ENCODE measurements around the gene EEFSEC.

Gene EEFSEC

DNA sequence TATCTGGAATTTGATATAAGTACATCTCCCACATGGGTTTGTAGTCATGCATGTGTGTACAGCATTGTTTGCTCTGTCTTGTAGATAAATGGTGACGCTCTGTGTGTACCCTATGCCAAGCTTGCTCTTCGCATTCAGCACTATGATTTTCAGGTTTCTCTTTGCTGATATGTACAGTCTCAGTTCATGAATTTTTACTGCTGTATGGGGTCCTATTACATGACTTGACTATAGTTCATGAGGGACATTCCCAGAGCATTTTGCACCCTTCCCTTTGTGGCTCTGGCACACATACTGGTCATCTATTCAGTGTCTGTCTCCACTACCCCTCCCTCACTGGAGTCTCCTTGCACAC, 132.7 kb downstream of the EEFSEC start:
- no peak for DNase-seq (ENCODE audit: extremely low read depth, insufficient read length)
- no peak overlapping the region for H3K4me3 ChIP-seq (replicated peaks; ENCODE audit: low read depth, low read length)
- TF ChIP-seq, protein P1, sequence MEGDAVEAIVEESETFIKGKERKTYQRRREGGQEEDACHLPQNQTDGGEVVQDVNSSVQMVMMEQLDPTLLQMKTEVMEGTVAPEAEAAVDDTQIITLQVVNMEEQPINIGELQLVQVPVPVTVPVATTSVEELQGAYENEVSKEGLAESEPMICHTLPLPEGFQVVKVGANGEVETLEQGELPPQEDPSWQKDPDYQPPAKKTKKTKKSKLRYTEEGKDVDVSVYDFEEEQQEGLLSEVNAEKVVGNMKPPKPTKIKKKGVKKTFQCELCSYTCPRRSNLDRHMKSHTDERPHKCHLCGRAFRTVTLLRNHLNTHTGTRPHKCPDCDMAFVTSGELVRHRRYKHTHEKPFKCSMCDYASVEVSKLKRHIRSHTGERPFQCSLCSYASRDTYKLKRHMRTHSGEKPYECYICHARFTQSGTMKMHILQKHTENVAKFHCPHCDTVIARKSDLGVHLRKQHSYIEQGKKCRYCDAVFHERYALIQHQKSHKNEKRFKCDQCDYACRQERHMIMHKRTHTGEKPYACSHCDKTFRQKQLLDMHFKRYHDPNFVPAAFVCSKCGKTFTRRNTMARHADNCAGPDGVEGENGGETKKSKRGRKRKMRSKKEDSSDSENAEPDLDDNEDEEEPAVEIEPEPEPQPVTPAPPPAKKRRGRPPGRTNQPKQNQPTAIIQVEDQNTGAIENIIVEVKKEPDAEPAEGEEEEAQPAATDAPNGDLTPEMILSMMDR (IDR thresholded peaks at IDR 0.05; ENCODE audit: insufficient read depth, low read length, poor library complexity, severe bottlenecking): no peak
- no peaks in the 10 kb centered on the region for H3K27me3 ChIP-seq (replicated peaks; ENCODE audit: control insufficient read depth, insufficient read depth, low read length)
- H3K36me3 ChIP-seq (ENCODE audit: control insufficient read depth, insufficient read depth, low read length): peaks cover 6% of the 10 kb centered on the region

GRCh38 chr3:128286691-128287090, 133.4 kb downstream of the EEFSEC start:
- Histone ChIP-seq H3K36me3 (ENCODE audit: control insufficient read depth, insufficient read depth, low read length) (peaks cover 6% of the 10 kb centered on the region), H3K27me3 (replicated peaks; ENCODE audit: control insufficient read depth, insufficient read depth, low read length) (no peaks in the 10 kb centered on the region), H3K4me3 (replicated peaks; ENCODE audit: low read depth, low read length) (no peak overlapping the region)
- TF ChIP-seq, protein P1 (IDR thresholded peaks at IDR 0.05; ENCODE audit: insufficient read depth, low read length, poor library complexity, severe bottlenecking): no peak
- no peak for DNase-seq (ENCODE audit: extremely low read depth, insufficient read length)

GRCh38 chr3:128287216-128287615, 133.9 kb downstream of the EEFSEC start:
- Histone ChIP-seq H3K4me3 (replicated peaks; ENCODE audit: low read depth, low read length) (no peak overlapping the region), H3K27me3 (replicated peaks; ENCODE audit: control insufficient read depth, insufficient read depth, low read length) (no peaks in the 10 kb centered on the region), H3K36me3 (ENCODE audit: control insufficient read depth, insufficient read depth, low read length) (peaks cover 4% of the 10 kb centered on the region)
- TF ChIP-seq, protein P1 (IDR thresholded peaks at IDR 0.05; ENCODE audit: insufficient read depth, low read length, poor library complexity, severe bottlenecking): no peak
- no peak for DNase-seq (ENCODE audit: extremely low read depth, insufficient read length)

DNA sequence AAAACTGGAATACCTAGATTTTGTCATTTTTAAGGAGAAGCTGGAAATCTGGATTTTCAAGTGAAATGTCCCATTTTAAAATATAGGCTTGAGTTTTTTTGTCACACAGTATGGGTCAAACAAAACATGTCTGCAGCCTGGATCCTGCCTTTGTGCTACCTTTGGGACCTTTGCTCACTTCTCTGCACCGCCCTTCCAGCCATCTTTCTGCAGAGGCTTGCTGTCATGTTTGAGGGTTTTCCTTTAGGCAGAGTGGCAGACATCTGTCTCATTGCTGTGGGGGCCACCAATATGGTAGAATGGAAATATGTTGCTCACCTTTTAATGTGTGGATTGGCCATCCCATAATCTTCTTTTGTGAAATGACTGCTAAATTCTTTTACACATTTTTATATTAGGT, 136.3 kb downstream of the EEFSEC start:
- TF ChIP-seq, protein P1 (IDR thresholded peaks at IDR 0.05; ENCODE audit: insufficient read depth, low read length, poor library complexity, severe bottlenecking): no peak
- no peak overlapping the region for H3K4me3 ChIP-seq (replicated peaks; ENCODE audit: low read depth, low read length)
- no peak for DNase-seq (ENCODE audit: extremely low read depth, insufficient read length)
- H3K27me3 ChIP-seq (replicated peaks; ENCODE audit: control insufficient read depth, insufficient read depth, low read length): no peaks in the 10 kb centered on the region
- no peaks in the 10 kb centered on the region for H3K36me3 ChIP-seq (ENCODE audit: control insufficient read depth, insufficient read depth, low read length)

DNA sequence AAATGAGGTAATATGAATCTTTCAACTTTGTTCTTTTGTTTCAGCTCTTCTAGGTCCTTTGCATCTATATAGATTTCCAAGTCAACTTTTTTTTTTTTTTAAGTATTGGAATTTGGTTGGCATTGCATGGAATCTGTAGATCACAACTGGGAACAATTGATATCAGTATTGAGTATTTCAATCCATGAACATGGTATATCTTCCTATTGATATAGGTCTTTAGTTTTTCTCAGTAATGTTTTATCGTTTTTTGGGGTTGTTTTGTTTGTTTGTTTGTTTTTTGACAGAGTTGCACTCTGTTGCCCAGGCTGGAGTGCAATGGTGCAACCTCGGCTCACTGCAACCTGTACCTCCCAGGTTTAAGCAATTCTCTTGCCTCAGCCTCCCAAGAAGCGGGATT, 137.2 kb downstream of the EEFSEC start:
- DNase-seq (ENCODE audit: extremely low read depth, insufficient read length): no peak
- Histone ChIP-seq H3K4me3 (replicated peaks; ENCODE audit: low read depth, low read length) (no peak overlapping the region), H3K27me3 (replicated peaks; ENCODE audit: control insufficient read depth, insufficient read depth, low read length) (no peaks in the 10 kb centered on the region), H3K36me3 (ENCODE audit: control insufficient read depth, insufficient read depth, low read length) (no peaks in the 10 kb centered on the region)
- TF ChIP-seq, protein P1 (IDR thresholded peaks at IDR 0.05; ENCODE audit: insufficient read depth, low read length, poor library complexity, severe bottlenecking): no peak

DNA sequence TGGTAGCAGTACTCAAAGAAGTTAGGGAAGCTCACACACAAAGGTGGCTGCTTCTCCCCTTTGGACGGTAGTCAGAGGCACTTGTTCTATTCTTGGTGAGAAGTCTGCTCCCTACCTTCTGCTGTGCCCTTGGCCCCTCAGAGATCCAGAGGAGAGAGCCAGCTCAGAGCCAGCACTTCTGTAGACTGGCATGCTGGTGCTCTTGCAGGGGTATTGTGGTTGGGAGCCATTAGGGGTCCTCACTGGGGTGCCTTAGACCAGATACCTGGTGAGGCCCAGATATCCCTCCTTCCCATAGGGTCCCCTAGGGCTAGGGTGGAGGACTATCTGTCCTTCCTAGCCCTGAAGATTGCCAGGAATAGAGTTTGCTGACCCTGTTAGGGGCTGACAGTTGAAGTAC, 140.6 kb downstream of the EEFSEC start:
- TF ChIP-seq, protein P1 (IDR thresholded peaks at IDR 0.05; ENCODE audit: insufficient read depth, low read length, poor library complexity, severe bottlenecking): no peak
- H3K27me3 ChIP-seq (replicated peaks; ENCODE audit: control insufficient read depth, insufficient read depth, low read length): no peaks in the 10 kb centered on the region
- no peak overlapping the region for H3K4me3 ChIP-seq (replicated peaks; ENCODE audit: low read depth, low read length)
- no peak for DNase-seq (ENCODE audit: extremely low read depth, insufficient read length)
- no peaks in the 10 kb centered on the region for H3K36me3 ChIP-seq (ENCODE audit: control insufficient read depth, insufficient read depth, low read length)
